ENCODE data around the gene SLC35F3.

Gene SLC35F3

DNA sequence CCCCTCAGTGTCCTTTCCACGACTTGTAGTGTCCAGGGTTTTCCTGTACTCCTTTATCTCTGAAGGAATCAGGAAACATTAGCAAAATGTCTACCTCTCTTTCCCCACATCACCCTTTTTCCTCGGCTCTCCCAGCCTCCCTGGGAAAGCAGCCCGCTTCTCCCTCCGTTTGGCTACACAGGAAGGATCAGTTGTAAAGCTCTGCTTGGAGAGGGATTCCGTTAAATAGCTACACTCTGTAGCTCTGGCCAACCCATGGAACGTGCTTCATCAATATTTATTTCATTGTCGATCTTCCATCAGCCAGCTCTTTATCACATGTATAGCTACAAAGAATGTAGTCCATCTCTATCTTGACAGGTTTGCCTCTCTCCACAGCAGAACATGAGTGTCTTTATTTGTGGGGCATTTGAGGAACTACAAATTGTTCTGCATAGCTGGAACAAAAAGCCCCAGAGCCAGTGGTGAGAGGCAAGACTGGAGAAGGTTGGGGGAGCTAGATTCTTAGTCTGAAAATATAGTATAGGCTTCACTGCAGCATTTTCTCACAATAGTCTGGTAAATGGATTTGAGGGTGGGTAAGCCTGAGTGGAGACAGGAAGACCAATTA is 191.8 kb downstream of the SLC35F3 start:
- TF ChIP-seq, protein P1, sequence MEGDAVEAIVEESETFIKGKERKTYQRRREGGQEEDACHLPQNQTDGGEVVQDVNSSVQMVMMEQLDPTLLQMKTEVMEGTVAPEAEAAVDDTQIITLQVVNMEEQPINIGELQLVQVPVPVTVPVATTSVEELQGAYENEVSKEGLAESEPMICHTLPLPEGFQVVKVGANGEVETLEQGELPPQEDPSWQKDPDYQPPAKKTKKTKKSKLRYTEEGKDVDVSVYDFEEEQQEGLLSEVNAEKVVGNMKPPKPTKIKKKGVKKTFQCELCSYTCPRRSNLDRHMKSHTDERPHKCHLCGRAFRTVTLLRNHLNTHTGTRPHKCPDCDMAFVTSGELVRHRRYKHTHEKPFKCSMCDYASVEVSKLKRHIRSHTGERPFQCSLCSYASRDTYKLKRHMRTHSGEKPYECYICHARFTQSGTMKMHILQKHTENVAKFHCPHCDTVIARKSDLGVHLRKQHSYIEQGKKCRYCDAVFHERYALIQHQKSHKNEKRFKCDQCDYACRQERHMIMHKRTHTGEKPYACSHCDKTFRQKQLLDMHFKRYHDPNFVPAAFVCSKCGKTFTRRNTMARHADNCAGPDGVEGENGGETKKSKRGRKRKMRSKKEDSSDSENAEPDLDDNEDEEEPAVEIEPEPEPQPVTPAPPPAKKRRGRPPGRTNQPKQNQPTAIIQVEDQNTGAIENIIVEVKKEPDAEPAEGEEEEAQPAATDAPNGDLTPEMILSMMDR (IDR thresholded peaks at IDR 0.05; ENCODE audit: control insufficient read depth, extremely low read depth, insufficient read depth) = no peak
- no peak for DNase-seq (ENCODE audit: low read depth)
- H3K4me3 ChIP-seq (ENCODE audit: low read depth, low read length) = no peak overlapping the region

GRCh38 chr1:234102583-234102982 is 198.1 kb downstream of the SLC35F3 start:
- H3K4me3 ChIP-seq (ENCODE audit: low read depth, low read length) = no peak overlapping the region
- DNase-seq (ENCODE audit: low read depth) = no peak
- TF ChIP-seq, protein P1 (IDR thresholded peaks at IDR 0.05; ENCODE audit: control insufficient read depth, extremely low read depth, insufficient read depth) = no peak

GRCh38 chr1:234103198-234103597 is 198.7 kb downstream of the SLC35F3 start:
- DNase-seq (ENCODE audit: low read depth) = no peak
- no peak overlapping the region for H3K4me3 ChIP-seq (ENCODE audit: low read depth, low read length)
- TF ChIP-seq, protein P1 (IDR thresholded peaks at IDR 0.05; ENCODE audit: control insufficient read depth, extremely low read depth, insufficient read depth) = no peak

GRCh38 chr1:234106032-234106431 is 201.6 kb downstream of the SLC35F3 start:
- TF ChIP-seq, protein P1 (IDR thresholded peaks at IDR 0.05; ENCODE audit: control insufficient read depth, extremely low read depth, insufficient read depth) = no peak
- no peak overlapping the region for H3K4me3 ChIP-seq (ENCODE audit: low read depth, low read length)
- DNase-seq (ENCODE audit: low read depth) = no peak

DNA sequence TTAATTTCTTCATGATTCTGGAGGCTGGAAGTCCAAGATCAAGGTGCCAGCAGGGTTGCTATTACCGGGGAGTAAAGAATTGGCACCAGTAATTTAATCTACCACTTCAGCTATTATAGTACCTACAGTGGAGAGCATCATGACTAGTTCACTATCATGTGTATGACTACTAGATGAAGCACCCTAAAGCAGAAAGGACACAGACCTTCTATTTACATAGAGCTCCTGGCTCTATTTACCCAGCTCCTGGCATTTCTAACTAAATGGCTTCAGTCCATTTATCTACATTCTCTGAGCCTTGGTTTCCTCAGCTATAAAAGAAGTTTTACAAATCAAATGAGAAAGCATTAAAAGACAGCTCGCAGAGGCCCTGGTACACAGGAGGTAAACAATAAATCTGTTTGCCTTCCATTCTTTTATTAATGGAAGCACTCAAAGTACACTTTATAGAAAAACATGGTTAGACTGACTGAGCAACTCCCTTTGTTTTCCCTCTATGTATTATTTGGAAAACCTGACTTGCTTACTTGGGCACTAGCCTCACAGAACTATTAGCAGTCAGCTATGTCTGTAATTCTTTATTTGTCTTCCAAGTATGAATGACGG is 203.0 kb downstream of the SLC35F3 start:
- no peak overlapping the region for H3K4me3 ChIP-seq (ENCODE audit: low read depth, low read length)
- TF ChIP-seq, protein P1 (IDR thresholded peaks at IDR 0.05; ENCODE audit: control insufficient read depth, extremely low read depth, insufficient read depth) = no peak
- peak; percentile 87 for DNase-seq (ENCODE audit: low read depth)

DNA sequence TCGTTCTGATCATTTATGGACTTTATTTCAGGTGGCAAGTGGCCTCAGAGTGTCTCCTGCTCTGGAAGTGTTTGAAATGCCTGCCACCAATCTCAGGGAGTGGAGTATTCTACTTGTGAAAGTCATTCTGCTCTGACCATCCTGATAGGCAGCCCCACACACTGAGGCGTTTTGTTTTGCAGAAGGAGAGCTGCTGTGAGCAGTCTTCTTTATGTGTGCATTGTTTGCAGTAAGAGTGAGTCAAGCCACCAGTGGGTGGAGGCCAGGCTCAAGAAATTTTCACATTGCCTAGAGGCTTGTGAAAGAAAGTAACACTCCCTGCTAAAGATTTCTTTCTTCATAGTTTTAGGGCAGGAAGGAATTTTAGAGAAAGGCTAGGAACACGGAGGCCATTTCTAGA is 204.4 kb downstream of the SLC35F3 start:
- no peak overlapping the region for H3K4me3 ChIP-seq (ENCODE audit: low read depth, low read length)
- TF ChIP-seq, protein P1 (IDR thresholded peaks at IDR 0.05; ENCODE audit: control insufficient read depth, extremely low read depth, insufficient read depth) = no peak
- DNase-seq (ENCODE audit: low read depth) = no peak

DNA sequence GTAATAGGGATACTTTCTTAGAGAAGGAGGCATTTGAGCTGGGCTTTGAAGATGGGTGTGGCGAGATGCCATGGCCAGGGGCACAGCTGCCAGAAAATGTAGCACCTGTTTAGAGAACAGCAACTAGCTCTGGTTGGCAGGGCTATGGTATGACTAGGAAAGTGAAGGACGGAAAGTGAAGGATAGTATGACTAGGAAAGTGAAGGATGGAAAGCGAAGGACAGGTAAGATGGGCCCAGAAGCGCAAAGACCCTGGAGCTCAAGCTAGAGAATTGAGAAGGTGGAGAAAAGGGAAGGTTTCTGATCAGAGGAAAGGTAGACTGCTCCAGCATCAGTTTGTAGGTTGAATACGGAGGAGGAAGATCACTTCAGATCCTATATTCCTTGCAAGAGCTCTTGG is 205.4 kb downstream of the SLC35F3 start:
- TF ChIP-seq, protein P1 (IDR thresholded peaks at IDR 0.05; ENCODE audit: control insufficient read depth, extremely low read depth, insufficient read depth) = no peak
- no peak for DNase-seq (ENCODE audit: low read depth)
- no peak overlapping the region for H3K4me3 ChIP-seq (ENCODE audit: low read depth, low read length)

Data from LNCaP clone FGC (cell line).